Gastroesophageal sphincter (tissue), 4 donors: ENCODE measurements around the gene CACNA1I. TPM values are rescaled to one million over a fixed set of nuclear protein-coding genes. Genes with fewer than 3 reads are reported as not detected.

ENCODE experiments used
- ATAC-seq: fragments of 150-250 bp; one replicate; pipeline ENCODE4 v1.9.1; 2016; ENCODE audit warnings: mild to moderate bottlenecking, moderate library complexity
- H3K27ac ChIP-seq, 4 donors: fragments of 200-600 bp; sonication (generic) in 3 of 4; 1 replicate in 3 of 4; 2 replicates in 1 of 4; pipeline ENCODE4 v1.5.1; 2016 to 2019
- H3K27me3 ChIP-seq: fragments of 200-600 bp; sonication (generic); one replicate; pipeline ENCODE4 v1.5.1; 2019
- H3K36me3 ChIP-seq, 2 donors: fragments of 200-600 bp; sonication (generic); one replicate each; pipeline ENCODE4 v1.5.1; 2019; ENCODE audit warnings: control low read depth in 1 of 2
- H3K4me1 ChIP-seq, 3 donors: fragments of 200-600 bp; sonication (generic); 1 replicate in 2 of 3; 2 replicates in 1 of 3; pipeline ENCODE4 v1.5.1; 2016 to 2019; ENCODE audit warnings: control low read depth in 2 of 3
- H3K4me3 ChIP-seq, 2 donors: fragments of 200-600 bp; sonication (generic); one replicate each; pipeline ENCODE4 v1.5.1; 2019; ENCODE audit warnings: mild to moderate bottlenecking in 1 of 2, moderate library complexity in 1 of 2
- H3K9me3 ChIP-seq, 3 donors: fragments of 200-600 bp; sonication (generic); one replicate each; pipeline ENCODE4 v1.5.1; 2017 to 2019; ENCODE audit warnings: control low read depth in 2 of 3
- EP300 ChIP-seq: sonication (generic); formaldehyde crosslinking; IDR thresholded peaks from one replicate; pipeline ENCODE4 v1.6.1; 2017; ENCODE audit warnings: antibody characterized with exemption, mild to moderate bottlenecking
- POLR2A ChIP-seq, 2 donors: fragments of 450-650 bp; IDR thresholded peaks; one replicate each; pipeline ENCODE4 v1.6.1; 2017; ENCODE audit warnings: antibody characterized with exemption in 2 of 2, mild to moderate bottlenecking in 2 of 2, moderate library complexity in 1 of 2
- POLR2AphosphoS5 ChIP-seq: sonication (generic); formaldehyde crosslinking; IDR thresholded peaks from one replicate; pipeline ENCODE4 v1.6.1; 2017; ENCODE audit warnings: antibody characterized with exemption
- WGBS, 2 donors: methylation state at CpG; one replicate each; pipeline ENCODE4 v1.1.5; 2018; ENCODE audit warnings: low coverage in 1 of 2; 5-methylcytosine and 5-hydroxymethylcytosine counted together
- total RNA-seq, 4 donors: library from RNA; depleted of rRNA; stranded (reverse); fragments of >200 nt; gene quantifications; one replicate each; pipeline ENCODE4 v1.1.0, GENCODE V29; 2016
- TF ChIP-seq, protein P1 (sequence below), 4 experiments: fragments of 200-600 bp in 2 of 4; fragments of 450-650 bp in 2 of 4; sonication (generic) in 1 of 4; IDR thresholded peaks; one replicate each; pipeline ENCODE4 v1.5.1; 2017 to 2019; ENCODE audit warnings: antibody characterized with exemption in 4 of 4, mild to moderate bottlenecking in 2 of 4, moderate library complexity in 2 of 4

CACNA1I gene
- total RNA-seq, 4 donors from 2014 or later, result 0.04 to 0.54 (median 0.11) TPM

DNA sequence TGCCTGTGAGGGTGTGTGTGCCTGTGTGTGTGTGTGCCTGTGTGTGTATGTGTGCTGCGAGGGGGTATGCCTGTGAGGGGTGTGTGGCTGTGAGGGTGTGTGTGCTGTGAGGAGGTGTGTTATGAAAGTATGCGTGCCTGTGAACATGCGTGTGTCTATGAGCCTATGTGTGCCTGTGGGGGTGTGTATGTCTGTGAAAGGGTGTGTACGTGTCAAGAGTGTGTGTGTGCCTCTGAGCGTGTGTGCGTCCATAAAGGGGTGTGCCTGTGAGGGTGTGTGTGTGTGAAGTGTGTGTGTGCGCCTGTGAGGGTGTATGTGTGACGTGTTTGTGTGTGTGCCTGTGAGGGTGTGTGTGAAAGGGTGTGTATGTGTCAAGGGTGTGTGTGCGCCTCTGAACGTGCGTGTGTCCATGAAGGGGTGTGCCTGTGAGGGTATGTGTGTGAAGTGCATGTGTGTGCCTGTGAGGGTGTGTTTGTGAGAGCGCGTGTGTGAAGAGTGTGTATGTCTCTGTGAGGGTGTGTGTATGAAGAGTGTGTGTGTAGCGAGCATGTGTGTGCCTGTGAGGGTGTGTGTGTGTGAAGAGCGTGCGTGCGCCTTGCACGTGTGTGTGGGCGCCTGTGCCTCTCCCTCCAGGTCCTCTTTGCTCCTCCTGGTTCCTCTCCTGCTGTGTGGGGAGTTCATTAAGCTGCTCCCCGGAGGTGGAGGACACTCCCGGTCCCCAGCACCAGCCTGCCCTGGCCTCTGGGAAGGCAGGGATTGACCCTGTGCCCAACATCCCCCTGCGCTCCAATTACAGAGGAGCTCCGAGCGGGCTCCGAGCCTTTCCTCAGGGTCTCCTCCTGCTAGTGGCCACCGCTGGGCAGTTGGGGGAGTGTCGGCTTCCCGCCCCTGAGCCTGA is 53.3 kb downstream of the CACNA1I start:
- ATAC-seq, result no peak
- no peaks in the 10 kb centered on the region for H3K36me3 ChIP-seq
- H3K4me3 ChIP-seq, result no peak overlapping the region
- H3K4me1 ChIP-seq, result no peaks in the 10 kb centered on the region
- WGBS, 2 donors, result 73 to 74% methylated on average over 17 to 20 of the region's 28 CpGs
- H3K27ac ChIP-seq, result no peak overlapping the region
- TF ChIP-seq POLR2A (IDR thresholded peaks at IDR 0.05), result no peak
- TF ChIP-seq POLR2AphosphoS5, result no peak
- TF ChIP-seq, protein P1, sequence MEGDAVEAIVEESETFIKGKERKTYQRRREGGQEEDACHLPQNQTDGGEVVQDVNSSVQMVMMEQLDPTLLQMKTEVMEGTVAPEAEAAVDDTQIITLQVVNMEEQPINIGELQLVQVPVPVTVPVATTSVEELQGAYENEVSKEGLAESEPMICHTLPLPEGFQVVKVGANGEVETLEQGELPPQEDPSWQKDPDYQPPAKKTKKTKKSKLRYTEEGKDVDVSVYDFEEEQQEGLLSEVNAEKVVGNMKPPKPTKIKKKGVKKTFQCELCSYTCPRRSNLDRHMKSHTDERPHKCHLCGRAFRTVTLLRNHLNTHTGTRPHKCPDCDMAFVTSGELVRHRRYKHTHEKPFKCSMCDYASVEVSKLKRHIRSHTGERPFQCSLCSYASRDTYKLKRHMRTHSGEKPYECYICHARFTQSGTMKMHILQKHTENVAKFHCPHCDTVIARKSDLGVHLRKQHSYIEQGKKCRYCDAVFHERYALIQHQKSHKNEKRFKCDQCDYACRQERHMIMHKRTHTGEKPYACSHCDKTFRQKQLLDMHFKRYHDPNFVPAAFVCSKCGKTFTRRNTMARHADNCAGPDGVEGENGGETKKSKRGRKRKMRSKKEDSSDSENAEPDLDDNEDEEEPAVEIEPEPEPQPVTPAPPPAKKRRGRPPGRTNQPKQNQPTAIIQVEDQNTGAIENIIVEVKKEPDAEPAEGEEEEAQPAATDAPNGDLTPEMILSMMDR (IDR thresholded peaks at IDR 0.05), result no peak
- TF ChIP-seq EP300, result no peak
- H3K27me3 ChIP-seq, result peaks cover 99% of the 10 kb centered on the region
- no peaks in the 10 kb centered on the region for H3K9me3 ChIP-seq

DNA sequence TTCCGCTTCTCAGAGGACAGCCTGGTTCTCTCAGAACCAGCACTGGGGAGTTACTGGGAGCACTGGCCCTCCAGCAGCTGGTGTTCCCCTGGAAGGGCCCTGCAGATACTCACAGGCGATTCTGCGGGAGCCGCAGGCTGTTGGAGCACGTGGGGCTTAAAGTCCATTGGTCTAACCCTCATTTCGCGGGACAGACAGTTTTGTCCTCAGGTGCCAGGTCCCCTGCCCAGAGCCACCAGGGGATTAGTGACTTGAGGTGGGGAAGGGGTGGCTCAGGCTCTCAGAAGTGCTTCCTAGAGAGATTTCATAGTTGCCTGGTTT is 53.9 kb downstream of the CACNA1I start:
- 60% methylated on average over 2 of the region's 7 CpGs; no CpG with 5 or more reads in 1 of the 2 donors for WGBS, 2 donors
- Histone ChIP-seq H3K4me3 (no peak overlapping the region), H3K4me1 (no peaks in the 10 kb centered on the region), H3K27ac (no peak overlapping the region), H3K36me3 (no peaks in the 10 kb centered on the region), H3K9me3 (no peaks in the 10 kb centered on the region), H3K27me3 (peaks cover 99% of the 10 kb centered on the region)
- no peak for ATAC-seq
- TF ChIP-seq, protein P1 (IDR thresholded peaks at IDR 0.05), result no peak

DNA sequence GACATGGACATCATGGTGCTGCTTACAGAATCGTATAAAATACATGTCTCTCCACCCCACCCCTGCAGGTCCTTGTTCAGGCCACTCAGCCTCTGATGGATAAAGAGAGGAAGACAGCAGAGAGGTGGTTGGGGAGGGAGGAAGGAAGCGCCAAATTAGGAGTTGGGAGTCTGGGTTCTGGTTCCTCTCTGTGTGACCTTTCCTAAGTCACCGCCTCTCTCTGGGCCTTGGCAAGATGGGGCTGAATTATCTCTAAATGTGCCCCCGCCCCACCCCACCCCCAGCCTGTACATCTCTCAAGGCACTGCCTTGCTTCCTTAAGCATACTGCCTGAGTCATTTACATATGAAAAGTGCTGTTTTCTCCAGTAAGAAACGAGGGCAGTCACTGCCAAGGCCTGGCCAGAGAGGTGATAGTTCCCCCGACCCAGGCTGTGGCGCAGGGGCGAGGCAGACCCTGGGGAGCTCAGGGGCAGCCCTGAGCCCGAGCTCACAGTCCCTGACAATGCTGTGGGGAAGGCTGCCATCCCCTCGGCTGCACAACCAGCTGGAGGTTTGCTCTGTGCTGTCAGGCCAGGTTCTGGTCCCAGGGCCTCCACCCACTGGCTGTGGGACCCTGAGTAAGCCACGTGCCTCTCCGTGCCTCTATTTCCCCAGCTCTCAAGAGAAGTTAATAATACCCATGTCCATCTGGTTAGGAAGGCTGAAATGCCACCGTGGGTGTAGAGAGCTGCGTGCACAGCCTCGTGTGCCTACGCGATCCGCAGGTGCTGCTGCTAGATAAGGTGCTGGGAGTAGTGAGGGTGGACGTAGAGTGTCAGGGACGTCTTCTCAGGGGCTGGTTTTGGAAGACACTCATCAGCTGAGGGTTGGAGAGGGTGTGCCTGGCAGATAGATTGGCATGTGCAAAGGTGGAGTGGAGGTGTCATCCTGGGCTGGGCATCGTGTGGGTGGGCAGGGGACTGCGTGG is 55.3 kb downstream of the CACNA1I start:
- H3K4me1 ChIP-seq, result no peaks in the 10 kb centered on the region
- no peak for ATAC-seq
- 70 to 72% methylated on average over 8 to 12 of the region's 22 CpGs for WGBS, 2 donors
- H3K9me3 ChIP-seq, result no peaks in the 10 kb centered on the region
- TF ChIP-seq EP300, result no peak
- no peak for TF ChIP-seq POLR2AphosphoS5
- TF ChIP-seq, protein P1 (IDR thresholded peaks at IDR 0.05), result no peak
- TF ChIP-seq POLR2A (IDR thresholded peaks at IDR 0.05), result no peak
- H3K36me3 ChIP-seq, result no peaks in the 10 kb centered on the region
- H3K27ac ChIP-seq, result no peak overlapping the region
- no peak overlapping the region for H3K4me3 ChIP-seq
- peaks cover 99% of the 10 kb centered on the region for H3K27me3 ChIP-seq

DNA sequence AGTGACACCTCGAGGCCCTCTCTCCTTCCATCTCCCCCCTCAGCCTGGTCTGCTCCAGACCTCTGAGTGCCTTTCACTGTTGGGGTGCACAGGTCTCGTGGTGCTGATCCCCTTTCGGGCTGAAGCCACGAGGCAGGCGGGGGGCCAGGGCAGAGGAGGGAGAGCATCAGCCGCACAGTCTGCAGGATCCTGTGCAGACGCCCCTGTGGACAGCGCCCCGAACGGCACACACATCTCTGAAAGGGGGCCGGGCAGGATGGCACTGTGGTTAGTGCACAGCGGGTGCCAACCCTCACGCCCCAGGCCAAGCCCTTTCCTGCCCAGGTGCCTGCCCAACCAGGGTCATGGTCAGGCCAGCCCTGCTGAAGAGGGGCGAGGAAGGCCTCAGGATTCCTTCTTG is 56.7 kb downstream of the CACNA1I start:
- H3K4me1 ChIP-seq, result no peaks in the 10 kb centered on the region
- no peak overlapping the region for H3K4me3 ChIP-seq
- 40% methylated on average over 1 of the region's 14 CpGs; no CpG with 5 or more reads in 1 of the 2 donors for WGBS, 2 donors
- H3K27ac ChIP-seq, result no peak overlapping the region
- TF ChIP-seq POLR2A (IDR thresholded peaks at IDR 0.05) (no peak), POLR2AphosphoS5 (no peak), EP300 (no peak)
- TF ChIP-seq, protein P1 (IDR thresholded peaks at IDR 0.05), result no peak
- H3K36me3 ChIP-seq, result no peaks in the 10 kb centered on the region
- H3K9me3 ChIP-seq, result no peaks in the 10 kb centered on the region
- H3K27me3 ChIP-seq, result peaks cover 99% of the 10 kb centered on the region
- ATAC-seq, result no peak
